ENCODE measurements around the gene BTRC.

Gene BTRC

DNA sequence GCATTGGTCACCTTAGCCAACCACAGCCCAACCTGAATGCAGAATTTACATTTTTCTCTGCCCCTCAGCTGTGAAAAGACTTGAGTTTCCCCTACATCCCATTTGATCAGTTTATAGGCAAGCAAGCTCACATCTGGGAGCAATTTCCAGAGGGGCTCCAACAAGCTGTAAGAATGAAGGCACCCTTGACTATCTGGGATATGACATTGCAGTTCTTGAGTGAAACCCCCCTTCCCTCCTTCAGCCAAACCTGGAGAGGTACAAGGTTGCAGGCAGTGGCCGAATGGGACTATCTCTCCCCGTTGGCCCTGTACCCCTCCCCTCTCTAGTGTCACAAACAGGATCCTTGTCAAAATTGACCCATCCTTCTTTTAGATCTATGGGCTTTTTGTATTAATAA lies 203.6 kb downstream of the BTRC start:
- no peak for DNase-seq

- DNase-seq, result peak; percentile 92
These were observed 204.2 kb downstream of the BTRC start for GRCh38 chr10:101558204-101558603.

DNA sequence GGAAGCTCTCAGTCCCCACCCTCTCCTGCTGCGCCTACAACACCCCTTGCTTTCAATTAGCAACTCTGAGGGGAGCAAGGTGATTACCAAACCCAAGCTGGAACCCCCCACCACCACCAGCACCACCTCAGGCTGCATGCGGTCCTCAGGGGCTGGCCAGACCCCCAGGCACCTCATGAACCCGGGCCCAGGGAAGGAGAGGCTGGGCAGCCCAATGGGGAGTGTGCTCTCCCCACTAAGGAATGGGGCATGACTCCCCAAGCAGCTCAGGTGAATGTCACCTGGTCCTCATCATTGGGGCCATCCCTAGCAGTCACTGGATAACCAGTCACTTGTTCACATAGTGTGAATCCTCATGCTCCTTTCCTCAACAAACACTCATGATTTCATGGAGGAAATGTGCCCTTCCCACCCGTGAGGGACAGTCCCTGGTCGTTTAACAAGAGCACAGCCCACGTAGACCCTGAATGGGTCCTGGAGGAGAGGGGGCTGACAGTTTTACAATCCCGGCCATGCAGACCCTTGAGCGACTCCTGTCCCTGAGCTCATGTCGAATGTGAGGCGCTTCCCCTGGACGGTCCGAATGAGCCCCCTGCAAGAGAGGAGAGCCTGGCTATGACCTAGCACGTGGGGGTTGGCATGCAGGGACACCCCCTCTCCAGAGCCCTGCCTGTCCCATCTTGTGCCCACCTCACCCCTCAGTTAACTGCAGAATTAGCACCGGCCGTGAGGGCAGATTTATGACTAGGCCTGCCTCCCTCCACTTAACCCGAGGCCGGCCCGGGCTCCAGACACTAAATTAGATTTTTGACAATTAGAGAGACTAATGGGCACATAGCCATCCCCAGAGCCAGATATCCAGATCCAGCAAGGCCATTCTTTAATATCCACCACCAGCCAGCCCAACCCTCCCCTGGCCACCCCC lies 205.0 kb downstream of the BTRC start:
- DNase-seq, result no peak

GRCh38 chr10:101559596-101560297 lies 205.8 kb downstream of the BTRC start:
- no peak for DNase-seq

- DNase-seq, result no peak
These were observed 206.5 kb downstream of the BTRC start for GRCh38 chr10:101560298-101561067.

- no peak for DNase-seq
These were observed 207.3 kb downstream of the BTRC start for GRCh38 chr10:101561068-101561915.

- no peak for DNase-seq
These were observed 208.3 kb downstream of the BTRC start for GRCh38 chr10:101562231-101562630.

DNA sequence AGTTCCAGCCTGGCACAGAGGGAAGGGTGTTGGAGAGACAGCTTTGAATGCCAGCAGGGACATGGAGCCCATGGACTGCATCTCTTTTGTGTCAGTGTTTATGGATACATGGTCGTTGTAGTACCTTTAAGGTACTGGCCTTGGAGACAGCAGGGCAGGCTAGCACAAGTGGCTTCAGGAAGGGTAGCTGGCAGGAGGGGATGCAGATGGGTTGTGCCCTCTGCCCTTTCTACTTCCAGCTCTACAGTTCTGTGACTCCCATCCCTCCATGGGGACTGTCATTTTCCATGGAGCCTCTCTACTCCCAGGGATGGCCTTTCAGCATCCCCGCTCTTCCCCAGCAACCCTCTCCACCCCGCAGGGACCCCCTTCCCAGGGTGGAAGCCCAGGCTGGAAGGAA lies 209.0 kb downstream of the BTRC start:
- no peak for DNase-seq

DNA sequence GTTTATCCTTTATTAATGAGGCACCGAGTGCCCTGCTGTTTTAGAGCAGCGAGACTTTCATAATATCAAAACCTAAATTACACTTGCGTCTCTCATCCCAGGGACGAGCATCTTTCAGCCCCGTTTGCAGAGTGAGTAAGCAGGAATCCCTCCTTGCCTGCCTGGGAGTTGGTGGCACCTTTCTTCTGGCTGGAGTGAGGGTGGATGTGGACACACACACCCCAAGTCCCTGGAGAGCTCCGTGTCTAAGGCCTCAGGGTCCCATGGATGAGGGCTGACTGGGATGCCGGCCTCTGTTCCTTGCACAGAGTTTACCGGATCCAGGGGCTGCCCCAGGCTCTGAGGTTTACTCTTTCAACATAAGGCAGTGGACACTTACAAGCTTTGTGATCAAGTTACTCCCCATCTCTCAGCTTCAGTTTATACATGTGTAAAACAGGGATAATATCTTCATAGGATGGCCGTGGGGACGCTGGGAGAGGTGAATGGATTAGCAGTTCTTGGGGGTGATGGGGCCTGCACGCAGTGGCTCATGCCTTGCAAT lies 209.6 kb downstream of the BTRC start:
- DNase-seq, result no peak

GRCh38 chr10:101564490-101564991 lies 210.6 kb downstream of the BTRC start:
- no peak for DNase-seq

DNA sequence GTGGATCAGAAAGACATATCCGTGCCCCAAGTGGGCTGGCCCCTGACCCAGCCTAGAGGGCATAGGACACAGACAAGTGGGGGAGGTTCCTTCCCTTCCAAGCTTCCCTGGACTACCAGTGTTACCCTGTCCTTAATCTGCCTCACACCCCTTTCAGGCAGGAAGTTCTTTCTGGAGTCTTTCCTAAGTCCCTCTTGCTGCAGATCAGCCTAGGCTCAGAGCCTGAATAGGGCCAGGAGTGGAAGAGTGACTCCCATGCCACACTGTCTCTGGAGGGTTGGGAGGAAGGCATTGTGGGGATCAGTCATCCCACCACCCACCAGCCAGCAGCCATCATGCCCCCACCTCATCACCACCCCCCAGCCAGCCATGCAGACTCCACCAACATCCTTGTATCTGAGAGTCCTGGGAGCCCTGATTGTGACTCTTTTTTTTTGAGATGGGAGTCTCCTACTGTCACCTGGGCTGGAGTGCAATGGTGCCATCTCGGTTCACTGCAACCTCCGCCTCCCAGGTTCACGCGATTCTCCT lies 211.5 kb downstream of the BTRC start:
- DNase-seq, result no peak

GRCh38 chr10:101565936-101566332 lies 212.0 kb downstream of the BTRC start:
- no peak for DNase-seq

DNA sequence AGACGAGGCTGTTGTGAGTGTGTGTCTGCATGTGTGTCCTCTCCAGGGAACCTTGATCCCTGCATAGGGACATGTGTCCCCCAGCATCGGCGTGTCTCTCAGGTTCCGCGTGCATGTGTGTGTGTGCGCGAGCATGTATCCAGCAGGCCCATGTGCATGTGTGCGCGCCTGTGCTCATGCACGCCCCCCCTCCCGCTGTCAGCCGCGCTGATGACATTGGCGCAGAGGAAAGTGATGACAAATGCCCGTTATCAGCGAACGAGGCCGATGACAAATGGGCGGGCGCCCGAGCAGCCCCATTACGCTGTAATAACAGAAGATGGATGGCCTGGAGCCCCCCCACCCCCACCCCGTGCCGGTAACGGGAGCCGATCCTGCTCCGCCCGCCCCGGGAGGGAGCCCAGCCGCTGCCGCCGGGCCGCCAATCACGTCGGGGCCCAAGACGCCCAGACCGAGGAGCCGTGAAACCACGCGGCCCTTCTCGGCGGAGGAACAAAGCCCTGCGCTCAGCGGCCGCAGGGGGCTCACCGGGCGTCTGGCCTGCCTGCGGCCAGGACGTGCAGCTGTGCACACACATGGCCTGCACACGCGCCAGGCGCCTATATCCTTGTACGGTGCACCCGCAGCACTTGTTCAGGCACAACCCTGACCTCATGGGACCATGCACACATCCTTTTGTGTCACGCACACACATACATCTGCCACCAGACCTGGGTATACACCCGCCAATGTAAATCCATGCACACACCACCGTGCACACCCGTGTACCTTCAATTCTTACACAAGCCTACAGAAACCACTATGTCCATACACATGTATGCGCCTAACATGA lies 212.6 kb downstream of the BTRC start:
- peak; percentile 76 for DNase-seq

DNA sequence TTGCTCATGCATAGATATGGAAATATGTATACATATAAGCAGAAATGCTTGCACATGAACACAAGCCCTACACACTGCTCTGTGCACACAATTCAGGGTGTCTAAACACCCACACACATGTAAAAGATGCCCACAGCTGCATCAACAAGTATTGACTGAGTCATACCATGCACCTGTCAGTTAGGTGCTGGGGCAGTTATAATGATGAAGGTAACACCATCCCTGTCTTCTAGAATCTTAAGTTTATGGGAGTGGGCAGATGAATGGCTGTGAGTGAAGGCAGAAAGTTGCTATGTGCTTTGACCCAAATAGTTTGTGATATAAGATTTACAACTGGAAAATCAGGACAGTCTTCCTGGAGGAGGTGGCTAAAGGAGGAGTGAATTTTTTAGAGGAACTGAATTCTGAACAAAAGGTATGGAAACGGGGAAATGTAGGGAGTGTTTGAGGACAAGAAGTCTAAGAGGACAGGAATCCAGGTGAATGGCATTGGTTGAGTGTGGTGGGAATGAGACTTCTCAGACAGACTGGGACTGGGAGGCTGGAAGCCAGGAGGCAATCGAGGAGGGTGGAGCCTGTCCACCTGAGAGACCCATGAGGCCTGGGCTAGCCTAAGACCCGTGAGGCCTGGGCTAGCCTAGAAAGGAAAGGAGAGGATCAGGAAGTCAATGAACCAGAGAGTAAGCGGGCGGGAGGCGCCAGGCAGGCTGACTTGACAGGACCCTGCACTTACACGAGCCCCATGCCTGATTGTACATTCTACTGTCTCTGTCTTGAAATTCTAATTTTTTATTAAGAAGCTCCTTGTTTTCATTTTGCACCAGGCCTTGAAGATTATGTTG lies 213.4 kb downstream of the BTRC start:
- DNase-seq, result no peak

GRCh38 chr10:101568054-101568745 lies 214.2 kb downstream of the BTRC start:
- DNase-seq, result no peak

DNA sequence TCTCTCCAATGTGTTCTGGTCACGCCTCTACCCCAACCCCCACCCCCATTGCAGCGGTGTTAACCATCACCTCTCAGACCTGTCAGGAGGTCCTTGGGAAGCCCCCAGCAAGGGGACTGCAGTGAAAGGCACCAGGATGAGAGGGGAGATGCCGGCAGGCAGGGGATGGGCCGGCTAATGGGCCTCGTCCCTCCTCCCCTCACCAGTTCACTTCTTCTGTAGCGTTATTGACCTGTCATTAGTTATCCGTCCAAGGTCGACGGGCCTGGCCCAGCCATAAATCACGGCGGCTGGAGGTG lies 215.3 kb downstream of the BTRC start:
- no peak for DNase-seq

DNA sequence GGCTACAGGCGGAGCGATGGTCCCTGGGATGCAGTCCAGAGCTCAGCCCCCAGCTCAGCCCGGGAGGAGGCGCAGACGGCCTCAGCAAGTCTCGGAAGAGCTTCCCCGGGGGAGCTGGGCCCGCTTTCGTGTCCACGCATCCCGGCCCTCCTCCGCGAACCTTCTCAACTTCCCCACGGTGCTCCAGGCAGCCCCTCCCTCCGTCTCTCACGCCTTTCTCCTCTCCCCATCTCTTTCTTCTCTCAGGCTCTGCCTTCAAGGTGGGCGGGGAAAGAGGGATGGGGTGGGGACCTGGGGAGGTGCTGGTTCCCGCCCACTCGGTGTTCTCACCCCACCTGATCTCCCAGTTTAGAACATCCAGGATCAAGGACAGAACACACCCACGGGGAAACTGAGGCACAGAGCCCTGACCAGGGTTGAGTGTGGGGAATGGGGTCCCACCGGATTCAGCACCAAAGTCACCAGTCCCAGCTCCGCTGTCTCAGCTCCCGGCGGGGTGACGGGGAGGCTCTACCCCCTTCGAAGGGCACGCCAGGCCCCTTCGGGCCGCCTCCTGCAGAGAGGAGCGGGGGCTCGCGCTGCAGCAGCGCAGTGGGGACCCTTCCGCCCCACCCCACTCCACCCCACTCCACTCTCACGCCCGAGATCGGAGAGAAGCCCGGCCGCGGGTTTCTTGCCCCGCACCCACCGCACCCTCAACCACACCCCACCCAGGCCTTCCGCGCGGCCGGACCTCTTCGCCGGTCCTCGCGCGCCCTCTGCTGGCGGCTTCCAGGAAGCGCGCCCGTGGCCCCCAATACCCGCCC lies 215.9 kb downstream of the BTRC start:
- peak; percentile 87 for DNase-seq
